CD4-positive, alpha-beta T cell treated with Interleukin-6 at 100 ng/mL for 8 hours (primary cell): ENCODE measurements around the gene IDI2.
"Not testable (repeated sequence)": the region's sequence is repeated elsewhere in the genome, so short reads cannot be mapped to it uniquely, and the experiment has no call there.

ENCODE experiments used
- DNase-seq: peaks from one replicate; pipeline ENCODE4 v3.0.0-alpha.2; 2020; ENCODE audit warnings: mixed read lengths, low spot score

The IDI2 gene

GRCh38 chr10:1047937-1048336, 22.3 kb upstream of the IDI2 start:
- DNase-seq = no peak

GRCh38 chr10:1045415-1045814, 19.8 kb upstream of the IDI2 start:
- DNase-seq = no peak

- no peak for DNase-seq
Observed at GRCh38 chr10:1044964-1045363, 19.3 kb upstream of the IDI2 start.

- no peak for DNase-seq
Observed at GRCh38 chr10:1044146-1044545, 18.5 kb upstream of the IDI2 start.

GRCh38 chr10:1043532-1043995, 17.9 kb upstream of the IDI2 start:
- DNase-seq = peak; percentile 27

GRCh38 chr10:1041514-1041913, 15.9 kb upstream of the IDI2 start:
- DNase-seq = no peak

GRCh38 chr10:1040133-1040532, 14.5 kb upstream of the IDI2 start:
- DNase-seq = no peak

GRCh38 chr10:1038769-1039168, 13.1 kb upstream of the IDI2 start:
- not testable (repeated sequence) for DNase-seq

- no peak for DNase-seq
Observed at GRCh38 chr10:1037098-1037497, 11.4 kb upstream of the IDI2 start.

GRCh38 chr10:1036341-1036791, 10.7 kb upstream of the IDI2 start:
- no peak for DNase-seq

- DNase-seq = no peak
Observed at GRCh38 chr10:1035201-1035600, 9.5 kb upstream of the IDI2 start.

- no peak for DNase-seq
Observed at GRCh38 chr10:1034758-1035157, 9.1 kb upstream of the IDI2 start.

GRCh38 chr10:1033601-1034000, 7.9 kb upstream of the IDI2 start:
- DNase-seq = no peak

GRCh38 chr10:1029838-1030237, 4.2 kb upstream of the IDI2 start:
- DNase-seq = no peak

GRCh38 chr10:1026578-1026977, 919 bp upstream of the IDI2 start:
- DNase-seq = no peak

GRCh38 chr10:1024103-1024502, 1.6 kb downstream of the IDI2 start:
- no peak for DNase-seq

GRCh38 chr10:1022413-1022812, 3.2 kb downstream of the IDI2 start:
- DNase-seq = no peak

GRCh38 chr10:1020958-1021357, 4.7 kb downstream of the IDI2 start:
- no peak for DNase-seq

GRCh38 chr10:1020460-1020859, 5.2 kb downstream of the IDI2 start:
- DNase-seq = no peak

- no peak for DNase-seq
Observed at GRCh38 chr10:1019362-1019761, 6.3 kb downstream of the IDI2 start.

GRCh38 chr10:1015688-1016087, 10.0 kb downstream of the IDI2 start:
- no peak for DNase-seq

GRCh38 chr10:1011696-1012095, 14.0 kb downstream of the IDI2 start:
- DNase-seq = no peak

GRCh38 chr10:1010703-1011102, 15.0 kb downstream of the IDI2 start:
- no peak for DNase-seq

- not testable (repeated sequence) for DNase-seq
Observed at GRCh38 chr10:1009947-1010346, 15.7 kb downstream of the IDI2 start.

- DNase-seq = no peak
Observed at GRCh38 chr10:1009071-1009494, 16.6 kb downstream of the IDI2 start.
